OCI-M1 (cell line): ENCODE data around the gene C20orf144.

ENCODE experiments used
- DNase-seq: peaks from one replicate; lab custom pipeline; 2025; lab: John Stamatoyannopoulos, UW

The C20orf144 gene

DNA sequence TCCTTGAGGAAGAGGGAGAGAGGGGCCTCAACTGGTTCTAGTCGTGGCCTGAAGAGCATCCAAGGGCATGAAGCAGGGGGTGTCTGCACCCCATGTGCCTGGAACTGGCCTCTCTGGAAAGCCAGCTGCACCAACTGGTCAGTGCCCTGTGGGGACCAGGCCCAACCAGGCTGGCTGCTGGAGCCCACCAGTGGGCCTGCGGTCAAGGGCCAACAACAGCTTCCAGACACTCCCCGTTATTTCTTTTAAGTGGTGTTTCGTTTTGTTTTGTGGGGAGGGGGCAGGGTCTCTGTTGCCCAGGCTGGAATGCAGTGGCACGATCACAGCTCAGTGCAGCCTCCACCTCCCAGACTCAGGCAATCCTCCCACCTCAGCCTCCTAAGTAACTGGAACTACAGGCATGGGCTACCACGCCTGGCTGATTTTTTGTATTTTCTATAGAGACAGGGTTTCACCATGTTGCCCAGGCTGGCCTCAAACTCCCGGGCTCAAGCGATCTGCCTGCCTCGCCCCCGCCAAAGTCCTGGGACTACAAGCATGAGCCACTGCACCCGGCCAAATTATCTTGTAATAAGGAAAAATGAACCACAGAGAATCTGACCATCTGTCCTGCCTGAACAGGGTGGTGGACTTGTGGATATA, 11.9 kb upstream of the C20orf144 start:
- no peak for DNase-seq

GRCh38 chr20:33650753-33651561, 11.2 kb upstream of the C20orf144 start:
- no peak for DNase-seq

DNA sequence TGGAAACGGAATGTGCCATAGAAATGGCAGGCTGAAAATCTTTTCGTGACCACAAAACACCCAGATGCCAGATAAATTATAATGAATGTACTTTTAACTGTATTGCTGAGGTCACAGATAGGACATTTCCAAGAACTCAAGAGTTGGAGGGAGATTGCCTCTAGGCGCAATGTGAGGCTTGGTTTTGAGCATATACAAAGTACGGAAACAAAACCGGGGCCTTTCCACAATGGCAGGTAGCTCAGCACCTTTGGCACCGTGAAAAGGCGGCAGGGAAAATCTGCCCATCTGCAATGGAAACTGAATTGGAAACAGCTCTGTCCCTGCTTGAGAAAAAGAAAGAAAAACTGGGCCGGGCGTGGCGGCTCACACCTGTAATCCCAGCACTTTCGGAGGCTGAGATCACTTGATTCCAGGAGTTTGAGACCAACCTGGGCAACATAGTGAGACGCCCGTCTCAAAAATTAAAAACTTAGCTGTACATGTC, 10.5 kb upstream of the C20orf144 start:
- DNase-seq, result peak; percentile 80

DNA sequence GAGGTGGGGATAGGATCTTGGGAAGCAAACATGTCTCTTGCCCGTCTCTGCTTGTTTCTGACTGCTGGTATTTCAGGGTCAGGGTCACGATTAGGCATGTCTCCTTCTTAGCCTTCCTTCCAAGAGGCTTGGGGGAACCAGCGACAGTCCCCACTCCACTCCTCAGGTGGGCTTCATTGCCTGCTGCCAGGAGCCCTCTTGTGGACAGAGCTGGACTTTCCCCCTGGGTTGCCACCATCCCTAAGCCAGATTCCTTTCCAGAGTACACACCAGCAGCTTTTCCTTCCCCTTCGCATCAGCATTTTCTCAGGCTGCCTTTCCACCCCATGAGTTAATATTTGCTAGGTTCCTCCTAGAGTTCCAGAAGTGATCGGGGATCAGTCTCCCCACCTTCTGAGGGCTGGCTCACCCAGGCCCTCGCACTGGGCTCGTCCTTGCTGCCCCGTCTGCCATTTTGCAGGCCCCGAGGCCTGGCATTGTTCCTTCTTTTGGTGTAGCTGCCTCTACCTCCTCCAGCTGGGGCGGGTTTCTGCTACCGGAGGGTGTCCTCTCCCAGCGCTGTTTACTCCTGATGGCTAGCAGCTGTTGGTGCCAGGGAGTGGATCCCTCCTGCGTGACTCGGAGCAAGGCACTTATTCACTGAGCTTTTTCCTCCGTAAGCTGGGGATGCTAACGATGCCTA, 8.8 kb upstream of the C20orf144 start:
- DNase-seq, result peak; percentile 73

- DNase-seq, result no peak
Measured at GRCh38 chr20:33653900-33654596, 8.1 kb upstream of the C20orf144 start.

- no peak for DNase-seq
Measured at GRCh38 chr20:33654680-33655161, 7.4 kb upstream of the C20orf144 start.

DNA sequence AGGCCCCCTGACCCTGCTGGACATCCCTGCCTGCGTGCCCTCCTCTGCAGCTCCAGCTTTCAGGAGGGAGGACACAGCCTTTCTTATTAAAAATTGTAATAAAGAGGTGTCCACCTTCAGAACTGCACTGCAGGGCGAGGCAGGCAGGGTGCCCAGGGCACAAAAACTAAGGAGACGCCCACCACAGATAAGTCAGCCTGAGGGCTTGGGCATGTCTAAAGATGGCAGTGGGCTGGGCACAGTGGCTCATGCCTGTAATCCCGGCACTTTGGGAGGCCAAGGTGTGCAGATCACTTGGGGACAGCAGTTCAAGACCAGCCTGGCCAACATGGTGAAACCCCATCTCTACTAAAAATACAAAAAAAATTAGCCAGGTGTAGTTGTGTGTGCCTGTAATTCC, 7.0 kb upstream of the C20orf144 start:
- DNase-seq, result no peak

DNA sequence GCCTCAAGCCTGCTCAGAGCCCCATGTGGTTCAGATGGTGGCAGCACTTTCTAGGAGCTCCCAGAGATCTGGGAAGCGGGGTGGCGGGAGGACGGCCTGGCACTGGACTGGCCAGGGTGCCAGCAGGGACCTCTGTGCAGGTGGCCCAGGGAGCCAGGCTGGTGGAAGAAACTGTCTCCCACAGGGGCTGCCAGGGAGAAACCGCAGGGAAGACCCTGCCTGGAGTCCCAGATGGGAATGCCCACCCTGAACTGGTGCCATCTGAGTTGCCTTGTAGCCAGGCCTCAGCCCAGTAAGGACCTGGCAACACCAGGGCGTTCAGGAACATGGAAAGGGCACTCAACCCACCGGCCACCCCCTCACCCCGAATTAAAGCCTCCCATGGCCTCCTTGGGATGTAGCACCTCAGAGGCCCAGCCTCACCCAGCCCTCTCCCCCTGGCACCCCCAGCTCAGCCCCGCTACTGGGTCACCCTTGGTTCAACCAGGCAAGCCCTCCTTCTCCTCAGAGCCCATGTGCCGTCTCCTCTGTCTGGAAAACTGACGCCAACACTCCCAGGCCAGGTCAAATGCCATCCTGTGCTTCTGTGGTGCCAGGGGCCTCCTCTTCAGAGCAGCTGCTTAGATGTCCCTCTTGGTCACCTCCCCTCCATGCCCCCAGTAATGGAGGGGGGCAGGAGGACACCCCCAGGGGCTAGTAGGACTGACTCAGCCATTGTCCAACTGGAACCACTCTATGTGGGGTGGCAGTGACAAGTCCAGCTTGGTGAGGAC, 5.9 kb upstream of the C20orf144 start:
- DNase-seq, result no peak

DNA sequence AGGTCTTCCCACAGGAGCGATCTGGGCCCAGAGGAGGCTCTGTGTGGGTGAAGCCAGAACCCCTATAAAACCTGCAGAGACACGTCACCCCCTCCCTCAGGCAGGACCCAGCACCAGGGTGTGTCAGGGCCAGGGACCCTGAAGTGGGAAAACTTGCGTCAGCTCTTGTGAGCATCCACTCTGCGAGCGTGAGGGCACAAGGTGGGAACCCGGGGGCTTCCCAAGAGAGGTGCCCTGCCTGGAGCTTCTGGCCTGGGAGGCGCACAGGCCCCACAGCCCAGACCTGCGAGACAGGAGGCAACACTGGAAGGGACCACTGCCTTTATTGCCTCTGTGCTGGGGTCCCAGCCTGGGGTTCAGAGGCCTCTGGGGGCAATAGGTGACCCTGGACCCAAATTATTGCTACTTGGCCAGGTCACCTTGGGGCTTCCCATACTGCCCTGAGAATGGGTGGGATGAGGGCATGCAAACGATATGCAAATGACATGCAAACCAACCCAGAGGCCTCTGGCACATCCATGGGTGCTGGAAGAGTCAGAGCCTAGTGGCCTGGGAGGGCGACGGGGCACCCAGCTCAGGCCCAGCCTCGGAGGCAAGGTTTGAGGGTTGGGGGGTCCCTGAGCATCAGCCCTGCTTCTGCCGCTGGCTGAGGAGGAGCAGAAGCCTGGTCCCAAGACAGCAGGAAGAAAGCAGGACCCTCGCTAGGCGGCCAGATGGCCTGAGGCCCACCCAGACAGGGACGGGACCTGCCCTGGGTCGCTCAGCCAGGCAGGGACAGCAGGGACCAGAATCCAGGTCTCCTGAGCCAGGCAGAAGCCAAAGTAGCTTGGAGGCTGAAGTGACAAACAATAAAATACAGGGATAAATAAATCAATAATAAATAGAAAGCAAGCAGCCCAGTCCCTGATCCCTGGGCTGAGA, 5.1 kb upstream of the C20orf144 start:
- no peak for DNase-seq

DNA sequence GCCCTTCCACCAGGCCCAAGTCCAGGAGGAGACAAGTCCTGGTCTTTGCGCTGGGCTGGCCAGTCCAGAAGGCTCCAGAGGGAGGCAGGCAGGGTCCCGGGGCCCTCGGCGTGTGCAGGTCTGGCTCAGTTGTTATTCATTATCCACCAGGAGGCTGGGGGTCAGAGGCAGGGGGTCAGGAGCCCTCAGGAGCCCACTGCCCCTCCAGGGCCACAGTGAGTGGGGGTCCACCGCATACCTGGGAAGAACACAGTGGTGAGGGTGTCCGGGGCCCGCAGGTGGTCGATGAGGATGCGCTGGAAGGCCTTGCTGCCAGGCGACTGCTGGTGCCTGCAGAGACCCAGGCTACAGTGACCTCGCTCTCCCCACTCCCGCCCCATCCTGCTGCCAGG, 4.4 kb upstream of the C20orf144 start:
- no peak for DNase-seq

GRCh38 chr20:33658510-33658909, 3.6 kb upstream of the C20orf144 start:
- no peak for DNase-seq

- DNase-seq, result no peak
Measured at GRCh38 chr20:33658929-33659328, 3.2 kb upstream of the C20orf144 start.

GRCh38 chr20:33659341-33660034, 2.6 kb upstream of the C20orf144 start:
- DNase-seq, result no peak

GRCh38 chr20:33660035-33660684, 2.0 kb upstream of the C20orf144 start:
- DNase-seq, result no peak

DNA sequence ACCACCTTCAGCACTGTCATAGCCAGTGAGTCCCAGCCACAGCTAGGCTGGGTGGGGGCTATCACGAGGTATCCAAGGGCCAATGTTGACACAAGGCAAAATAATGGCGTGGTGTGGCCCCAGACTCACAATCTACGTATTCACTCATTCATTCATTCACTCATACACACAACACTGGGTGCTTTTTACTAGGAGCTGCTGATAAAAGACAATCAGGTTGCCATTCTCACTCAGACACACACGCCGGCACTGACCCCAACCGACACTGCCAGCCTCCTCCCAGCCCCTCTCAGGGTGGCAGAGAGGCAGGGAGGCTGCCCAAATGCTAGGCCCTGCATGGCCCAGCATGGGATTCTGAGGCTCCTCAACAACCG, 1.5 kb upstream of the C20orf144 start:
- DNase-seq, result no peak

DNA sequence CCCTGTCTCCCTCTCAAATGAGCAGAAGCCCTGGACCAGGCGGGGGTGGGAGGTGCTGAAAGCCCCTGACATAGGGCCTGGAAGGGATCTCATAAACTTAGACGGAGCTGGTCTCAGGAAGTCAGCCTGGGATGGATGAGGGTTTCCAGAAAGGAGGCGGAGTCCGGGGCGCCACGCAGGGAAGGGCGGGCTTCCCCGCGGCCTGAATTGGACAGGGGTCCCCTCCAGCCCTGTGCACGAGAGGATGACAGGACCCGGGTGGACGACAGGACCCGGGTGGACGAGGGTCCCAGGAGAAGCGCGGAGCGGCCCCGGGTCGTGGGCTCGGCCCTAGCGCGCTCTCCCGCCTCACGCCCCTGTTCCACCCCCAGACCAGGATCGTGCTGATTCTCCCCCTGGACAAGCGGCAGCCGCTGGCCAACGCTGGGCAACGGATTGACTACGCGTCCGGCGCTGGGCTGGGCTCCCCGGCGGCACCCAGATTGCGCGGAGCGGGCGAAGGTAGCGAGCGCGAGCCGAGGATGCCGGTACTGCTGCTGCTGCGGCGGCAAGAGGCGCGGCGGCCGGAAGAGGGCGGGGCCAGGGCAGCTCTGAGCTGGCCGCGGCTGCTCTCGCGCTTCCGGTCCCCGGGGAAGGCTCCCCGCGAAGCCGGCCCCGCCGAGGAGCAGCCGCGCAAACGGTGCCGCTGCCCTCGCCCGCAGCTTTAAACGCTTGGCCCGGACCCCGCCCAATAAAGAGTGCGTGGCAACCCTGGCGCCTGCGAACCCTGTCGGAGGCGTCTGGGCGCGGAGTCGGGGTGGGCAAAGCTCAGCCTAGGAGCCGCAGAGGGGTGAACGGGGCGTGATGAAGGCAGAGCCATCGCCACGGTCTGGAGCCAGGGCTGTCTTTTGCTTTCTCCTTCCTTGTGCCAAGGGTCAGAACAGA, 1.3 kb downstream of the C20orf144 start:
- peak; percentile 87 for DNase-seq

DNA sequence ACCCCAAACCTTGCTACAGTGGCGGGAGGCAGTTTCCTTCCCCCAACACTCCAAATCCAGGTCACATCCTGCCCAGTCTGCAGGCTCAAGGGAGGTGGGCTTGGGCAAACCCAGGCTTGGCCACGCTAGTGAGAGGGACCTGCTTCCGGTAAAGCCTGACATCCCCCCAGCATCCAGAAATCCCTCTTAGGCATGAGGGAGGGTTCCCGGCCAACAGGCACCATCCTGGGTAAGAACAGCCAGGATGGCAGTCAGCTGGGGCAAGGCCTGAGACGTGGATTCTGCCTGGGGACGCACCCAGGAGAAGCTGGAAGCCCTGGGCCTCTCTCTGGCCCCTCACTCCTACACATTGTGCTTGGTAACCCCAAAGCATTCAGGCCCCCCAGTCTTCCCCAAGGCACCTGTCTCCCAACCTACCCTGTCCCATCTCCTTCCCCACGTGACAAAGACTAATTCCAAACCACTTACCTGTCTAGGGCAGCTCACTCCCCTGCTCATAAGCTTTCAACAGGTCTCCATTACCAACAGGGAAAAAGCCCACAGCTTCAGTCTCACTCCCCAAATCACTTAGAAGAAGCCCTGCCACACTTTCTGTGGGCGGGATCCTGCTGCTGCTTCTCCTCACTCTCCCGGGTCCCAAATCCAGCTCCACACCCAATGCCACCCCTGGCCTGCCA, 2.1 kb downstream of the C20orf144 start:
- no peak for DNase-seq

GRCh38 chr20:33664762-33665144, 2.6 kb downstream of the C20orf144 start:
- DNase-seq, result no peak
